IPS-18a (cell line): Measurements from ENCODE around the gene PTBP3.
A peak's percentile ranks its signal among the peaks of the same experiment; 100 is the strongest.
"Not testable (repeated sequence)": the region's sequence is repeated elsewhere in the genome, so short reads cannot be mapped to it uniquely, and the experiment has no call there.

Experiments used
- H3K27ac ChIP-seq: one replicate; pipeline ENCODE4 v1.5.1; 2013; ENCODE audit warnings: low read length
- H3K27me3 ChIP-seq: one replicate; pipeline ENCODE4 v1.6.1; 2013; ENCODE audit warnings: mild to moderate bottlenecking, low read length; ENCODE audit not compliant: control insufficient read depth, insufficient read depth
- H3K36me3 ChIP-seq: one replicate; pipeline ENCODE4 v1.6.1; 2013; ENCODE audit warnings: low read depth, low read length; ENCODE audit not compliant: control insufficient read depth
- H3K4me1 ChIP-seq: one replicate; pipeline ENCODE4 v1.6.1; 2013; ENCODE audit warnings: low read depth, low read length; ENCODE audit not compliant: control insufficient read depth
- H3K4me3 ChIP-seq: one replicate; pipeline ENCODE4 v1.5.1; 2013; ENCODE audit warnings: low read length
- H3K9ac ChIP-seq: one replicate; pipeline ENCODE4 v1.6.1; 2013; ENCODE audit warnings: mild to moderate bottlenecking, low read length, moderate library complexity
- H3K9me3 ChIP-seq: one replicate; pipeline ENCODE4 v1.6.1; 2013; ENCODE audit warnings: low read depth, low read length; ENCODE audit not compliant: control insufficient read depth

The PTBP3 gene

DNA sequence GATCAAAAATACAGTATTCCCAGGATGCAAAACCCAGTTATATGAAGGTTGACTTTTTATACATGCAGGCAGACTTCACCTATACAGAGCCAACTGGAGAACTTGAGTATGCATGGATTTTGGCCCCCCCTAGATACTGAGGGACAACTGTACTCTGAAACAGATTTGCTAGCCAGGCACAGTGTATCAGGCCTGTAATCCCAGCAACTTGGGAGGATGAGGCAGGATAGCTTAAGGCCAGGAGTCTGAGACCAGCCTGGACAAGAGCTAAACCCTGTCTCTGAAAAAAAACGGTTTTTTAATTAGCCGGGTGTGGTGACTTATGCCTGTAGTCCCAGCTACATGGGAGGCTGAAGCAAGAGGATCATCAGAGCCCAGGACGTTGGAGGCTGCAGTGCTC lies 21.9 kb downstream of the PTBP3 start:
- Histone ChIP-seq H3K4me1 (peaks cover 29% of the 10 kb centered on the region), H3K27ac (no peak overlapping the region), H3K4me3 (no peak overlapping the region), H3K9me3 (no peaks in the 10 kb centered on the region), H3K9ac (no peak overlapping the region), H3K27me3 (no peaks in the 10 kb centered on the region), H3K36me3 (no peaks in the 10 kb centered on the region)

DNA sequence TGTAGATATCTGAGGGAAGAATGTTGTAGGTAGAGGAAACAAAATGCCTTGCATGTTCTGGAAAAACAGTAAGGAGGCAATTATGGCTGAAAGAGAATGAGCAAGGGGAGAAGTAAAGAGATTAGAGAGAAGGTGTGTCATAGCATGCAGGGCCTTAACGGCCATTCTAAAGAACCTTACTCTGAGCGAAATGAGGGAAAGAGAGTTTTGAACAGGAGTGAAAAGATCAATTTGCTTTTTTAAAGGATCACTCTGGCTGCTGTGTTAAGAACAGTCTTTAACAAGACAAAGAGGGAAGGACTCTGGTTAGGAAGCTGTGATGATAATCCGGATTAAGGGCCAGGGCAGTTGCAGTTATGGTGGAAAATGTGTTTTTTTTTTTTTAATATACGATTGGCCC lies 22.6 kb downstream of the PTBP3 start:
- no peak overlapping the region for H3K4me3 ChIP-seq
- H3K27me3 ChIP-seq, result no peaks in the 10 kb centered on the region
- no peaks in the 10 kb centered on the region for H3K36me3 ChIP-seq
- H3K4me1 ChIP-seq, result peaks cover 29% of the 10 kb centered on the region
- no peak overlapping the region for H3K27ac ChIP-seq
- H3K9ac ChIP-seq, result no peak overlapping the region
- H3K9me3 ChIP-seq, result no peaks in the 10 kb centered on the region

DNA sequence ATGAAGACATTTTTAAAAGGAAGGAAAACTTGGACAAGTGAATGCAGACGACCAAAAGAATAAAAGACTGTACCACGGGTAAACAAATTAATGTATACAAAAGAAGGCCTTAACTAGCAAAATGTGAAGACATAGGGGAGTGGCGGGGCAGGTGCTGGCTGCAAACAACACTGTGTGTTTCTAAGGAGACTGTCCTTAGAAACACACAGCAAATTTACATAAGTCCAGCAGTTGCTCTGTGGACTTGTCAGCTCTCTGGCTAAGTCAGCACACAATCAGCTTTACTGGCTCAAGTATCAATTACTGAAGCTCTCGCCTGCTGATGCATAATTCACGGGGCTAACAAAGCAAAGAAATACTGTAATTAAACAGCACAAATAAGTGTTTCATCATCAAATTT lies 24.8 kb downstream of the PTBP3 start:
- H3K36me3 ChIP-seq, result no peaks in the 10 kb centered on the region
- H3K9ac ChIP-seq, result peak overlapping the region; percentile 36
- no peaks in the 10 kb centered on the region for H3K27me3 ChIP-seq
- no peaks in the 10 kb centered on the region for H3K9me3 ChIP-seq
- H3K4me1 ChIP-seq, result peaks cover 32% of the 10 kb centered on the region
- no peak overlapping the region for H3K4me3 ChIP-seq
- H3K27ac ChIP-seq, result peak overlapping the region; percentile 75

DNA sequence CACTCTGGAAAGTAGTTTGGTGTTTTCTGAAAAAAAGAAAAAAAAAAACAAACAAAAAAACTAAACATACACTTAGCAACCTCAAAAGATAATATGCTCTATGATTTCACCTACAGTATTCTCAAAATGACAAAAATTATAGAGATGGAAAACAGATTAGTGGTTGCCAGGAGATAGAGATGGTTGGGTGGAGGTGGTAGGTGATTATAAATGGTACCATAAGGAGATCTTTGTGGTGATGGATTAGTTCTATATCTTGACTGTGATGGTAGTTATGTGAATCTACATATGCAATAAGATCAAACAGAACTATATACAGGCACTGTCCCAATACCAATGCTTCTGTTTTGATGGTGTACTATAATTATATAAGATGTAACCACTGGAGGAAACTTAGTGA lies 32.0 kb downstream of the PTBP3 start:
- H3K9me3 ChIP-seq, result no peaks in the 10 kb centered on the region
- peaks cover 3% of the 10 kb centered on the region for H3K4me1 ChIP-seq

DNA sequence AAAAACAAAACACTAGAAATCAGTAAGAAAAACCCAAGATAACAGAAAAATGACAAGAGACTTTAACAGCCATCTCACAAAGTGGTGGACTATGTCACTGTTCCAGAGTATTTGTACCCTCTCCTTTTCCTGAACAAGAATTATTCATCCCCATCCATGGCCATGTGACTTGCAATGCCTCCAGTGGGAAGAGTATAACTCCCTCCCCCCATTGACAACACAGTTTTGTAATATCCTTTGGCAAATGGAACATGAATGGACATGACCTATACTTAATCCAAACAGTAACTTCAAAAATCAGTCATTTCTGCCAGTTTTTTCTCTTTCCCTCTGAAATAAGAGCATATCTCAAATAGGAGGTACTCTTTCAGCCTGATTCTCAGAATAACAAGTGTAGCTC lies 33.9 kb downstream of the PTBP3 start:
- no peak overlapping the region for H3K9ac ChIP-seq
- no peak overlapping the region for H3K27ac ChIP-seq
- peaks cover 4% of the 10 kb centered on the region for H3K4me1 ChIP-seq
- H3K36me3 ChIP-seq, result no peaks in the 10 kb centered on the region
- H3K27me3 ChIP-seq, result no peaks in the 10 kb centered on the region
- H3K9me3 ChIP-seq, result no peaks in the 10 kb centered on the region
- H3K4me3 ChIP-seq, result no peak overlapping the region

More for the DNA sequence above, 32.0 kb downstream of the PTBP3 start:
- no peak overlapping the region for H3K9ac ChIP-seq
- no peaks in the 10 kb centered on the region for H3K27me3 ChIP-seq
- H3K27ac ChIP-seq, result no peak overlapping the region
- H3K4me3 ChIP-seq, result no peak overlapping the region
- H3K36me3 ChIP-seq, result no peaks in the 10 kb centered on the region

DNA sequence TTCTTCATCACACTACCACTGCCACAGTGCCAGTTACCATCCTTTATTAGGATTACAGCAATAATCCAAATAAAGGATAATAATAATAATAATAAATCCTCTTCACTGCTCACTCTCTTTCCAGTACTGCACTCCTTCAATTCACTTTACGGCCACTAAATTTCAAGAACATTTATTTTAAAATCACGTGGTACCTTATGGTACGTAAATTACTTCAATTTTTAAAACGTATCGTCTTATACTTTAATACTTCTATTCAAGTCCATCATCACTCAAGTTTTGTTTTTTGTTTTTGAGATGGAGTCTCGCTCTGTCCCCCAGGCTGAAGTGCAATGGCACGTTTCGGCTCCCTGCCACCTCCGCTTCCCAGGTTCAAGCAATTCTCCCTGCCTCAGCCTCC lies 36.5 kb downstream of the PTBP3 start:
- Histone ChIP-seq H3K9me3 (no peaks in the 10 kb centered on the region), H3K4me1 (peaks cover 4% of the 10 kb centered on the region), H3K27ac (no peak overlapping the region), H3K27me3 (no peaks in the 10 kb centered on the region), H3K4me3 (no peak overlapping the region), H3K9ac (no peak overlapping the region), H3K36me3 (peaks cover 4% of the 10 kb centered on the region)

DNA sequence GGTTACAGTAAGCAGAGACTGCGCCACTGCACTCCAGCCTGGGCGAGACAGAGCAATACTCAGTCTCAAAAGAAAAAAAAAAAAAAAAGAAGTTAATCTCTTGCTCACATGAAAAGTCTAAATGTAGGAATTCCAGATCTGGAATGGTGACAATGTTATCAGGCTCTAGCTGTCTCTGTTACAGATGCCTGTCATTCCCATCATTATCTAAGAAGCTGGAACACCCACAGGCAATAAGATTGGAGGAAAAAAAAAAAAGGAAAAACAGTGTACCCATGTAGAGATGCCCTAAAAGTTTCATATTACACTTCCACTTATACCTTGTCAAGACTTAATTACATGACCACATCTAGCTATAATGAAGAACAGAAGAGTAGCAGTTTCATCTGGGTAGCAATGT lies 38.2 kb downstream of the PTBP3 start:
- Histone ChIP-seq H3K9ac (no peak overlapping the region), H3K9me3 (no peaks in the 10 kb centered on the region), H3K36me3 (peaks cover 4% of the 10 kb centered on the region), H3K4me1 (peaks cover 4% of the 10 kb centered on the region), H3K27ac (no peak overlapping the region), H3K27me3 (no peaks in the 10 kb centered on the region), H3K4me3 (no peak overlapping the region)

DNA sequence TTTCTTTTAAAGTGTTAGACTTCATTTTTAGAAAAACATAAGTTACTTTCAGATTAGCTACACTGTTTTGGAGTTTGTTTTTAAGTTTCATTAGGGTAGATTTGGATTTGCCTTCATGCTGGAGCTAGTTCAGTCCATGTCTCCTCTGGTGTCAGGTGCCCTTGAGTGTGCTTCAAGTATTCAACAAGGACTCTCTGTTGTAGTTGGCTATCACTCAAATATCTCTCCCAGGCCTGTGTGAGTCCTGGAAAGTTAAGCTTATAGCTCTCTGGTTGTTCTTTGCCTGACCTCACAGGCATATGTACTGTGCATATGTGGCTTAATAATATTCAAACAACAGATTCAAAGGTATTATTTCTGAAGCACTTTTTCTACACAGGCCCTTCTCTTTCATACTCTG lies 45.4 kb downstream of the PTBP3 start:
- H3K4me3 ChIP-seq, result no peak overlapping the region
- no peaks in the 10 kb centered on the region for H3K36me3 ChIP-seq
- peaks cover 12% of the 10 kb centered on the region for H3K9me3 ChIP-seq
- H3K4me1 ChIP-seq, result no peaks in the 10 kb centered on the region
- no peak overlapping the region for H3K27ac ChIP-seq
- H3K9ac ChIP-seq, result no peak overlapping the region
- no peaks in the 10 kb centered on the region for H3K27me3 ChIP-seq

DNA sequence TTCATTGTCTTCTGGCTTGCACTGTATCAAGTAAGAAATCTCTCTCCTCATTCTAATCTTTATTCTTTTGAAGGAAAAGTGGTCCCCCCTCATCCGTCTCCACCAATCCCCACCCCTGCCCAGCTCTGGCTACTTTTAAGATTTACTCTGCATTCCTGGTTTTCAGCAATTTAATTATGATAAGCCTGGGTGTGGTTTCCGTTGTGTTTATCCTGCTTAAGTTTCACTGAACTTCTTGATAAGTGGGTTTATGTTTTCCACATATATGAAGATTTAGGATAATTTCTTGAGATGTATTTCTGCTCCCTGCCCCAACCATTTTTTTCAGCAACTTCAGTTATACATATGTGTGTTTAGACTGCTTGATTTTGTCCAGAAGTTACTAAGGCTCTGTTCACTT lies 46.5 kb downstream of the PTBP3 start:
- Histone ChIP-seq H3K4me1 (no peaks in the 10 kb centered on the region), H3K27me3 (no peaks in the 10 kb centered on the region), H3K9me3 (peaks cover 12% of the 10 kb centered on the region), H3K4me3 (no peak overlapping the region), H3K36me3 (no peaks in the 10 kb centered on the region), H3K9ac (no peak overlapping the region), H3K27ac (no peak overlapping the region)

DNA sequence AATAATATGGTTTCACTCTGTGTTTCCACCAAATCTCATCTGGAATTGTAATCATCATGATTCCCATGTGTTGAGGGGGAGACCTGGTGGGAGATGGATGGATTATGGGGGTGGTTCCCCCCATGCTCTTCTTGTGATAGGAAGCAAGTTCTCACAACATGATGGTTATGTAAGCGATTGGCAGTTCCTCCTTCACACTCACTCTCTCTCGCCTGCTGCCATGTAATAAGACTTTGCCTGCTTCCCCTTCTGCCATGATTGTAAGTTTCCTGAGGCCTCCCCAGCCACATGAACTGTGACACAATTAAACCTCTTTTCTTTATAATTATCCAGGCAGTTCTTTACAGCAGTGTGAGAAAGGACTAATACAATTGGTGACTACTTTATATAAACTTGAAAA lies 48.4 kb downstream of the PTBP3 start:
- H3K36me3 ChIP-seq, result no peaks in the 10 kb centered on the region
- no peaks in the 10 kb centered on the region for H3K27me3 ChIP-seq
- H3K9me3 ChIP-seq, result peaks cover 12% of the 10 kb centered on the region
- H3K9ac ChIP-seq, result no peak overlapping the region
- H3K27ac ChIP-seq, result no peak overlapping the region
- no peak overlapping the region for H3K4me3 ChIP-seq
- H3K4me1 ChIP-seq, result no peaks in the 10 kb centered on the region

DNA sequence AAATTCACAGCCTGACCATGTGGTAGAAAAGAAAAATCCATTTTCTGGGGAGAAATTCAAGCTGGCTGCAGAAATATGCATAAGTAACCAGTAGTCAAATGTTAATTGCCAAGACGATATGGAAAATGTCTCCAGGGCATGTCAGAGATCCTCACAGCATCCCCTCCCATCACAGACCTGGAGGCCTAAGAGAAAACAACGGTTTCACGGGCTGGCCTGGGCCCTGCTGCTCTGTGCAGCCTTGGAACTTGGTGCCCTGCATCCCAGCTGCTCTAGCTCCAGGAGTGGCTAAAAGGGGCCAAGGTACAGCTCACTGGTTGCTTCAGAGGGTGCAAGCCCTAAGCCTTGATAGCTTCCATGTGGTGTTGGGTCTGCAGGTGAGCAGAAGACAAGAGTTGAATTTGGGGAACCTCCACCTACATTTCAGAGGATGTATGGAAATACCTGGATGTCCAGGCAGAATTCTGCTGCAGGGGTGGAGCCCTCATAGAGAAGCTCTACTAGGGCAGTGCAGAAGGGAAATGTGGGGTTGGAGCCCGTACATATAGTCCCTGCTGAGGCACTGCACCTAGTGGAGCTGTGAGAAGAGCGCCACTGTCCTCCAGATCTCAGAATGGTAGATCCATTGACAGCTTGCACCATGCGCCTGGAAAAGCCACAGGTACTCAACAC lies 49.7 kb downstream of the PTBP3 start:
- H3K4me1 ChIP-seq, result peaks cover 4% of the 10 kb centered on the region
- H3K36me3 ChIP-seq, result no peaks in the 10 kb centered on the region
- H3K9me3 ChIP-seq, result peaks cover 12% of the 10 kb centered on the region
- no peak overlapping the region for H3K9ac ChIP-seq
- H3K27me3 ChIP-seq, result no peaks in the 10 kb centered on the region
- no peak overlapping the region for H3K27ac ChIP-seq
- H3K4me3 ChIP-seq, result no peak overlapping the region

DNA sequence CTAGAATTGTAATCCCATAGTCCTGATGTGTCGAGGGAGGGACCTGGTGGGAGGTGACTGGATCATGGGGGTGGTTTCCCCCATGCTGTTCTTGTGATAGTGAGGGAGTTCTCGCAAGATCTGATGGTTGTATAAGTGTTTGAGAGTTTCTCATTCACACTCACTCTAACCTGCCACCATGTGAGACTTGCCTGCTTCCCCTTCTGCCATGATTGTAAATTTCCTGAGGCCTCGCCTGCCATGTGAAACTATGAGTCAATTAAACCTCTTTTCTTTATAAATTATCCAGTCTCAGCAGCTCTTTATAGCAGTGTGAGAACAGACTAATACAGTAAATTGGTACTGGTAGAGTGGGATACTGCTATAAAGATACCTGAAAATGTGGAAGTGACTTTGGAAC lies 50.6 kb downstream of the PTBP3 start:
- H3K4me1 ChIP-seq, H3K27me3 ChIP-seq, H3K4me3 ChIP-seq, H3K27ac ChIP-seq, H3K36me3 ChIP-seq, H3K9ac ChIP-seq: not testable (repeated sequence)
- peaks cover 12% of the 10 kb centered on the region for H3K9me3 ChIP-seq
